ENCODE measurements around the gene KREMEN1. TPM values are rescaled to one million over a fixed set of nuclear protein-coding genes. Genes with fewer than 3 reads are reported as not detected.

Gene KREMEN1
- total RNA-seq, 2 experiments from 2014 or later: not detected

DNA sequence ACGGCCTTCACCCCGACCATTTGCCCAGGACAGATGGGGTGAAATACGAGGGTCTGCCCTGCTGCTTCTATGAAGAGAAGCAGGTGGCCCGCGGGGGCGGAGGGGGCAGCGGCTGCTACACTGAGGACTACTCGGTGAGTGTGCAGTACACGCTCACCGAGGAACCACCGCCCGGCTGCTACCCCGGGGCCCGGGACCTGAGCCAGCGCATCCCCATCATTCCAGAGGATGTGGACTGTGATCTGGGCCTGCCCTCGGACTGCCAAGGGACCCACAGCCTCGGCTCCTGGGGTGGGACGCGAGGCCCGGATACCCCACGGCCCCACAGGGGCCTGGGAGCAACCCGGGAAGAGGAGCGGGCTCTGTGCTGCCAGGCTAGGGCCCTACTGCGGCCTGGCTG, 22.4 kb upstream of the KREMEN1 start:
- Mint-ChIP-seq H3K4me1 (ENCODE audit: low read depth) (no peaks in the 10 kb centered on the region), H3K27ac (no peak overlapping the region), H3K27me3 (no peaks in the 10 kb centered on the region), H3K9me3 (no peaks in the 10 kb centered on the region), H3K36me3 (ENCODE audit: low read depth) (no peaks in the 10 kb centered on the region), H3K4me3 (no peak overlapping the region)
- Histone ChIP-seq H3K36me3 (ENCODE audit: insufficient read depth, low read length) (no peaks in the 10 kb centered on the region), H3K4me1 (ENCODE audit: insufficient read depth, low read length) (no peaks in the 10 kb centered on the region), H3K9me3 (ENCODE audit: control insufficient read depth in 1 of 2, insufficient read depth in 1 of 2, low read length in 2 of 2) (no peaks in the 10 kb centered on the region), H3K4me3 (ENCODE audit: low read length) (no peak overlapping the region), H3K27ac (ENCODE audit: low read depth in 1 of 2, low read length in 2 of 2) (no peak overlapping the region), H3K27me3 (ENCODE audit: control insufficient read depth in 1 of 2, insufficient read depth in 2 of 2, low read length in 2 of 2) (no peaks in the 10 kb centered on the region)
- intact Hi-C loops (cut with DNase I, micrococcal nuclease): no loop called here
- ATAC-seq (ENCODE audit: poor library complexity) (no peak), DNase-seq (no peak)
- POLR2A ChIA-PET: no interaction called here
- CTCF ChIA-PET: no interaction called here
- TF ChIP-seq, protein P1, sequence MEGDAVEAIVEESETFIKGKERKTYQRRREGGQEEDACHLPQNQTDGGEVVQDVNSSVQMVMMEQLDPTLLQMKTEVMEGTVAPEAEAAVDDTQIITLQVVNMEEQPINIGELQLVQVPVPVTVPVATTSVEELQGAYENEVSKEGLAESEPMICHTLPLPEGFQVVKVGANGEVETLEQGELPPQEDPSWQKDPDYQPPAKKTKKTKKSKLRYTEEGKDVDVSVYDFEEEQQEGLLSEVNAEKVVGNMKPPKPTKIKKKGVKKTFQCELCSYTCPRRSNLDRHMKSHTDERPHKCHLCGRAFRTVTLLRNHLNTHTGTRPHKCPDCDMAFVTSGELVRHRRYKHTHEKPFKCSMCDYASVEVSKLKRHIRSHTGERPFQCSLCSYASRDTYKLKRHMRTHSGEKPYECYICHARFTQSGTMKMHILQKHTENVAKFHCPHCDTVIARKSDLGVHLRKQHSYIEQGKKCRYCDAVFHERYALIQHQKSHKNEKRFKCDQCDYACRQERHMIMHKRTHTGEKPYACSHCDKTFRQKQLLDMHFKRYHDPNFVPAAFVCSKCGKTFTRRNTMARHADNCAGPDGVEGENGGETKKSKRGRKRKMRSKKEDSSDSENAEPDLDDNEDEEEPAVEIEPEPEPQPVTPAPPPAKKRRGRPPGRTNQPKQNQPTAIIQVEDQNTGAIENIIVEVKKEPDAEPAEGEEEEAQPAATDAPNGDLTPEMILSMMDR (IDR thresholded peaks at IDR 0.05): no peak

DNA sequence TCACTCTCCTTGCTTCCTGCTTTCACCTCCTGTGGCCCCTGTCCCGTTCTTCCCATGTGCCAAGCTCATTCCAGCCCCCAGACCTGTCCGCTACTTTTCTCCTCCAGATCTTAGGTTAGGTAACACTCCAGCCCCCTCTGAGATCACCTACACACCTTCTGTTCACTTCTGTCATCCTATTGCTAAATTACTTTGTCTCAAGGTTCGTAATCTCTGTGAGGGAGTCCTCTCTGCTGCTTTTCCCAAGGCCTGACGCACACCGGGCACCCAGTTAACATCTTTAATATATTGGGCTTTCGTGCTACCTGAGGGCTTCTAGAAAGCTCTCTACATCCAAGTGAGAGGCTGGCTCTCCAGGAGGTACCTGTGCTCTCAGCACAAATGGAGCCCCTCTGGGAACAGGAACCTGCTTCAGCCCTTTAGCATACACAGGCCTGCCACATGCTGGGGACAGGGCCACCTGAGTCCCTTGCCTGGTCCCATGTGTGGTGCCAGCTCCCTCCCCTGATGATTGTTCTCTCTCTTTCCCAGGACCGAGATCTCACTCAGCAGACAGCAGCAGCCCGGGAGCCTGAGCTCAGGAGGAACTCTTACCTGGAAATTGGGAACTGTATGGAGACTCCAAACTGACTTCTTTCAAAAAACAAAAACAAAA, 19.7 kb upstream of the KREMEN1 start:
- H3K36me3 ChIP-seq (ENCODE audit: insufficient read depth, low read length): no peaks in the 10 kb centered on the region
- ATAC-seq (ENCODE audit: poor library complexity) (no peak), DNase-seq (no peak)
- no peak overlapping the region for H3K27ac Mint-ChIP-seq
- H3K36me3 Mint-ChIP-seq (ENCODE audit: low read depth): no peaks in the 10 kb centered on the region
- H3K27me3 ChIP-seq (ENCODE audit: control insufficient read depth in 1 of 2, insufficient read depth in 2 of 2, low read length in 2 of 2): no peaks in the 10 kb centered on the region
- TF ChIP-seq, protein P1 (IDR thresholded peaks at IDR 0.05): no peak
- no peaks in the 10 kb centered on the region for H3K4me1 Mint-ChIP-seq (ENCODE audit: low read depth)
- H3K27ac ChIP-seq (ENCODE audit: low read depth in 1 of 2, low read length in 2 of 2): no peak overlapping the region
- no peaks in the 10 kb centered on the region for H3K9me3 ChIP-seq (ENCODE audit: control insufficient read depth in 1 of 2, insufficient read depth in 1 of 2, low read length in 2 of 2)
- intact Hi-C loops (cut with DNase I, micrococcal nuclease): no loop called here
- no peak overlapping the region for H3K4me3 Mint-ChIP-seq
- H3K27me3 Mint-ChIP-seq: no peaks in the 10 kb centered on the region
- H3K4me3 ChIP-seq (ENCODE audit: low read length): no peak overlapping the region
- H3K9me3 Mint-ChIP-seq: no peaks in the 10 kb centered on the region
- ChIA-PET POLR2A (no interaction called here), CTCF (no interaction called here)
- H3K4me1 ChIP-seq (ENCODE audit: insufficient read depth, low read length): no peaks in the 10 kb centered on the region

DNA sequence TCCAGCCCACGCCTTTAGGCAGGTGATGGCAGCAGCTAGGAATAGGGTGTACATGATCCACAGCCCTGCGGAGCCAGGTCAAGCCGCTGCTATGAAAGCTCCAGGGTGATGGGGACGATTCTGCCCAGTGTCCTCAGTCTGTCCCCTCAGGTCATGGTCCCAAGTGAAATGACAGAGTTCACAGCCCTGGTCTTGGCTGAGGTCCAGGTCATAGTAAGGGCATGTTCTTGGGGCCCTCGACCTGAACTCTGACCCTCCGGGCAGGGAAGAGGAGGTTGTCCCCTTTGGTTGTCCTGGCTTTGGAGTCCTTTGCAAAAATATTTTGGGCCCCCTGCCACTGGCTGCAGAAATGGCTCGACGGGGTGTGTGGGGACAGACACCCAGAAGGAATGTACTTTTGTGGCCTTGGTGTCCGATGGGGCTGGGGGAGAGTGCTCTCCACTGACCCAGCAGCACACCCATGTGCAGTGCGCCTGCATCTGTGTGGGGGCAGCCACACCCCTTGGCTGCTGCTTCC, 18.5 kb upstream of the KREMEN1 start:
- Histone ChIP-seq H3K27ac (ENCODE audit: low read depth in 1 of 2, low read length in 2 of 2) (no peak overlapping the region), H3K4me1 (ENCODE audit: insufficient read depth, low read length) (no peaks in the 10 kb centered on the region), H3K36me3 (ENCODE audit: insufficient read depth, low read length) (no peaks in the 10 kb centered on the region), H3K4me3 (ENCODE audit: low read length) (no peak overlapping the region), H3K27me3 (ENCODE audit: control insufficient read depth in 1 of 2, insufficient read depth in 2 of 2, low read length in 2 of 2) (no peaks in the 10 kb centered on the region), H3K9me3 (ENCODE audit: control insufficient read depth in 1 of 2, insufficient read depth in 1 of 2, low read length in 2 of 2) (no peaks in the 10 kb centered on the region)
- no peaks in the 10 kb centered on the region for H3K4me1 Mint-ChIP-seq (ENCODE audit: low read depth)
- H3K4me3 Mint-ChIP-seq: no peak overlapping the region
- no peak overlapping the region for H3K27ac Mint-ChIP-seq
- intact Hi-C loops (cut with DNase I, micrococcal nuclease): no loop called here
- H3K27me3 Mint-ChIP-seq: no peaks in the 10 kb centered on the region
- ATAC-seq (ENCODE audit: poor library complexity): no peak
- no peaks in the 10 kb centered on the region for H3K9me3 Mint-ChIP-seq
- H3K36me3 Mint-ChIP-seq (ENCODE audit: low read depth): no peaks in the 10 kb centered on the region
- ChIA-PET CTCF (no interaction called here), POLR2A (no interaction called here)
- DNase-seq: no peak
- TF ChIP-seq, protein P1 (IDR thresholded peaks at IDR 0.05): no peak

All from CD4-positive, alpha-beta T cell (primary cell).